ENCODE measurements around the gene SAG. TPM values are rescaled to one million over a fixed set of nuclear protein-coding genes. Genes with fewer than 3 reads are reported as not detected.

The SAG gene
- total RNA-seq, result 0.04 TPM in 1 of 2 replicates, not detected in the other

DNA sequence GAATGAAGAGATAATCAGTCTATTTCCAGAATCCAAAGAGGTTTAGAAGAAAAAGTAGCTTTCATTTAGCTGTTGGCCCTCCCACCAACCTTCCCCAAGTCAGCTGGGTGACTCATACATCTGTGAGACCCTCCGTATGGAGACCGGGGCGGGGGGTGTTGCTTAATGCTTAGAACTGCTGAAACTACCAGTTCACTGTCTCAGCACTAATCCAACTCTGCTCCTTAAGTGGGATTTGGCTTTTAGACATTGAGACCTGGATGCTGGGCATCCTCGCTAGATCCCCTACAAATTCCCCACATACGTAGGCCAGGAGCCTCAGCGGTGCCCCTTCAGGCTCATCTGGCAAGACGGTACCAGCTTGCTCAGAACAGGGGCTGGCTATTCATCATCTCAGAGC is at the start of gene SAG:
SAG (plus strand) TSS at position 252 of the 400 bp plus-strand sequence. CDS start 1,374 bp downstream, outside the sequence.
- H3K4me1 Mint-ChIP-seq, result peaks cover 24% of the 10 kb centered on the region
- H3K27ac Mint-ChIP-seq, result no peak within 1 kb of the TSS
- DNase-seq, result no peak
- intact Hi-C loops (cut with micrococcal nuclease), result no loop called here
- no peaks in the 10 kb centered on the region for H3K36me3 Mint-ChIP-seq (ENCODE audit: low read depth)
- no peaks in the 10 kb centered on the region for H3K9me3 Mint-ChIP-seq
- TF ChIP-seq, protein P1, sequence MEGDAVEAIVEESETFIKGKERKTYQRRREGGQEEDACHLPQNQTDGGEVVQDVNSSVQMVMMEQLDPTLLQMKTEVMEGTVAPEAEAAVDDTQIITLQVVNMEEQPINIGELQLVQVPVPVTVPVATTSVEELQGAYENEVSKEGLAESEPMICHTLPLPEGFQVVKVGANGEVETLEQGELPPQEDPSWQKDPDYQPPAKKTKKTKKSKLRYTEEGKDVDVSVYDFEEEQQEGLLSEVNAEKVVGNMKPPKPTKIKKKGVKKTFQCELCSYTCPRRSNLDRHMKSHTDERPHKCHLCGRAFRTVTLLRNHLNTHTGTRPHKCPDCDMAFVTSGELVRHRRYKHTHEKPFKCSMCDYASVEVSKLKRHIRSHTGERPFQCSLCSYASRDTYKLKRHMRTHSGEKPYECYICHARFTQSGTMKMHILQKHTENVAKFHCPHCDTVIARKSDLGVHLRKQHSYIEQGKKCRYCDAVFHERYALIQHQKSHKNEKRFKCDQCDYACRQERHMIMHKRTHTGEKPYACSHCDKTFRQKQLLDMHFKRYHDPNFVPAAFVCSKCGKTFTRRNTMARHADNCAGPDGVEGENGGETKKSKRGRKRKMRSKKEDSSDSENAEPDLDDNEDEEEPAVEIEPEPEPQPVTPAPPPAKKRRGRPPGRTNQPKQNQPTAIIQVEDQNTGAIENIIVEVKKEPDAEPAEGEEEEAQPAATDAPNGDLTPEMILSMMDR (IDR thresholded peaks at IDR 0.05), result no peak
- no peak within 1 kb of the TSS for H3K4me3 Mint-ChIP-seq
- ChIA-PET CTCF (no interaction called here), POLR2A (no interaction called here)
- ATAC-seq (ENCODE audit: low read depth), result no peak
- H3K27me3 Mint-ChIP-seq, result no peaks in the 10 kb centered on the region

DNA sequence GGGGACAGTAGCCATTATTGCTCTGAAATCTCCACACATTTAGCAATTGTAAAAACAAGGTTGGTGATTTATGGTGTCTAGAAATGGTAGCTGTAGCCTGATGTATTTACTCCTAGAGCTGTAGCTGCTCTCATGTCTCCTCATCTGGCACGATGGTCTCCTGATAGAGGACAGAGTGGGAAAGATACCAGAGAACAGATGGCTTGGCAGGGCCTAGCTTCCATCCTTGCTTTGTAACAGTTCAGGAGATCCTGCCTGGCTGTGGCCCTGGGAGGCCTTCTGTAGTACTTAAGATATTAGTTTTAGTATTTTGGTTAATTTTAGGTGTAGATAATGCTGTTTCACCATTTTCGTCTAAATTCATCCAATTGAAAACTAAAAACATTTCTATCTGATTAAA is 49.4 kb upstream of the SAG start:
- Mint-ChIP-seq H3K27me3 (no peaks in the 10 kb centered on the region), H3K4me1 (peaks cover 42% of the 10 kb centered on the region), H3K9me3 (no peaks in the 10 kb centered on the region), H3K27ac (no peak overlapping the region), H3K36me3 (ENCODE audit: low read depth) (peaks cover 82% of the 10 kb centered on the region), H3K4me3 (no peak overlapping the region)
- ChIA-PET POLR2A (no interaction called here), CTCF (no interaction called here)
- intact Hi-C loops (cut with micrococcal nuclease), result no loop called here
- TF ChIP-seq, protein P1 (IDR thresholded peaks at IDR 0.05), result no peak
- ATAC-seq (ENCODE audit: low read depth) (no peak), DNase-seq (no peak)

DNA sequence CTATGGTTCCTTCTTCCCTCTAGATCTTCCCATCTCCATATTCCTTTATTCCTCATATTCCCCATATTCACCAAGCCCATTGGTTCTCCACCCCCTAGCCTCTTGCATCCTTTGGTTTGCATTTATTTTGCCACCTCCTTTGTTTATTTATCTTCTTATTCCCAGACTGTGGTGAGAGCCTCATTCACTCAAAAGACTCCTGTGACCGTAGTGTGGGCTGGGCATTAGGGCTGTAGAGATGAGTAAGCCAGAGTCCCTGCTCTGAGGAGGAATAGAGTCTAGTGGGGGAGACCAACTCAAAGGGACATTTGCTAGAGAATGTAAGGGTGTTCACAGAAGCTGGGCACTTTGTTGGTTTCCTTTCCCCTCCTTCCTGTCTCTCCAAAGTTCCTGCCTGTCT is 47.9 kb upstream of the SAG start:
- peaks cover 88% of the 10 kb centered on the region for H3K36me3 Mint-ChIP-seq (ENCODE audit: low read depth)
- intact Hi-C loops (cut with micrococcal nuclease), result no loop called here
- H3K4me3 Mint-ChIP-seq, result no peak overlapping the region
- H3K27ac Mint-ChIP-seq, result no peak overlapping the region
- ChIA-PET POLR2A (no interaction called here), CTCF (no interaction called here)
- no peak for DNase-seq
- no peaks in the 10 kb centered on the region for H3K9me3 Mint-ChIP-seq
- ATAC-seq (ENCODE audit: low read depth), result no peak
- H3K4me1 Mint-ChIP-seq, result peaks cover 31% of the 10 kb centered on the region
- H3K27me3 Mint-ChIP-seq, result no peaks in the 10 kb centered on the region
- TF ChIP-seq, protein P1 (IDR thresholded peaks at IDR 0.05), result no peak

DNA sequence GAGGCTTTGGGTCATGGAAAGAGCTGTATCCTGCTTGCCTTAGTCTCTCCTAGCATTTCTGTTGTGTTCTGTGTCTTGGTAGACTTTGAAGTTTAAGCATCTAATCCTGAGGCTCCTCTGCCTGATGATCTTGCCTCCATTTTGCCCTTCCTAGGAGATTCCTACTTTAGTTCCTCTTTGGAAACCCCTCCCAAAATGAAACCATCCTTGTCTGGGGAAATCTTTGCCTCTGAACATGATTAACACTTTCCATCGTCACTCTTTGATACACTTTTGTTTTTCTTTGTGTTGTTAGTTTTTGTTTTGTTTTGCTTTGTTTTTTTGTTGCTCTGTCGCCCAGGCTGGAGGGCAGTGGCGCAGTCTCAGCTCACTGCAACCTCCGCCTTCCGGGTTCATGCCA is 47.0 kb upstream of the SAG start:
- H3K27me3 Mint-ChIP-seq, result no peaks in the 10 kb centered on the region
- DNase-seq (no peak), ATAC-seq (ENCODE audit: low read depth) (no peak)
- TF ChIP-seq, protein P1 (IDR thresholded peaks at IDR 0.05), result no peak
- H3K36me3 Mint-ChIP-seq (ENCODE audit: low read depth), result peaks cover 90% of the 10 kb centered on the region
- no peak overlapping the region for H3K4me3 Mint-ChIP-seq
- intact Hi-C loops (cut with micrococcal nuclease), result no loop called here
- H3K27ac Mint-ChIP-seq, result no peak overlapping the region
- CTCF ChIA-PET, result no interaction called here
- POLR2A ChIA-PET, result interaction anchor here (0.9 kb wide), 2 partner anchors 9 to 29 kb away, joined by 3 to 7 read pairs; partner anchors contain the start of gene ATG16L1
- no peaks in the 10 kb centered on the region for H3K9me3 Mint-ChIP-seq
- H3K4me1 Mint-ChIP-seq, result peaks cover 23% of the 10 kb centered on the region

- Mint-ChIP-seq H3K27me3 (no peaks in the 10 kb centered on the region), H3K4me1 (peaks cover 25% of the 10 kb centered on the region), H3K9me3 (no peaks in the 10 kb centered on the region), H3K27ac (peak overlapping the region; percentile 8), H3K36me3 (ENCODE audit: low read depth) (peaks cover 95% of the 10 kb centered on the region), H3K4me3 (no peak overlapping the region)
- POLR2A ChIA-PET, result interaction anchor here (0.9 kb wide), 1 partner anchor 27 kb away, joined by 7 read pairs; no protein-coding TSS in a partner anchor
- ATAC-seq (ENCODE audit: low read depth), result peak; percentile 42
- no peak for DNase-seq
- intact Hi-C loops (cut with micrococcal nuclease), result no loop called here
- CTCF ChIA-PET, result no interaction called here
- TF ChIP-seq, protein P1 (IDR thresholded peaks at IDR 0.05), result no peak
Observed at GRCh38 chr2:233261819-233262555, 45.6 kb upstream of the SAG start.
